Neural cell (in vitro differentiated cells): ENCODE data around the gene PSMB4. TPM values are rescaled to one million over a fixed set of nuclear protein-coding genes. Genes with fewer than 3 reads are reported as not detected.

ENCODE experiments used
- H2AFZ ChIP-seq: fragments of 200-600, 300-800 bp; sonication (generic), shearing (Covaris generic); 2 replicates; pipeline ENCODE4 v1.6.0; 2014; ENCODE audit warnings: low read depth, mild to moderate bottlenecking, antibody characterized with exemption, low read length, moderate library complexity
- H3F3A ChIP-seq: fragments of 200-600 bp; shearing (Covaris generic); 2 replicates; pipeline ENCODE4 v1.6.1; 2016; ENCODE audit warnings: mild to moderate bottlenecking, moderate library complexity, mixed read lengths, antibody characterized with exemption, low read length; ENCODE audit not compliant: insufficient read depth, poor library complexity, severe bottlenecking
- H3K27ac ChIP-seq: fragments of 200-600, 300-800 bp; sonication (generic), shearing (Covaris generic); 2 replicates; pipeline ENCODE4 v1.5.1; 2014; ENCODE audit warnings: mild to moderate bottlenecking, low read length, moderate library complexity
- H3K27me3 ChIP-seq: fragments of 300-800, 200-600 bp; sonication (generic), shearing (Covaris generic); 2 replicates; pipeline ENCODE4 v1.6.0; 2014; ENCODE audit warnings: mild to moderate bottlenecking, low read depth, low read length, moderate library complexity; ENCODE audit not compliant: insufficient read depth
- H3K36me3 ChIP-seq: fragments of 300-800, 200-600 bp; sonication (generic), shearing (Covaris generic); 2 replicates; pipeline ENCODE4 v1.5.1; 2014; ENCODE audit warnings: mild to moderate bottlenecking, antibody characterized with exemption, low read length, moderate library complexity; ENCODE audit not compliant: insufficient read depth
- H3K4me2 ChIP-seq: fragments of 300-800, 200-600 bp; sonication (generic), shearing (Covaris generic); 2 replicates; pipeline ENCODE4 v1.6.0; 2014; ENCODE audit warnings: mild to moderate bottlenecking, low read length
- H3K4me3 ChIP-seq: fragments of 300-800, 200-600 bp; sonication (generic), shearing (Covaris generic); 2 replicates; pipeline ENCODE4 v1.5.1; 2014; ENCODE audit warnings: mild to moderate bottlenecking, low read length, moderate library complexity
- H3K79me2 ChIP-seq: fragments of 200-600 bp; shearing (Covaris generic); replicated peaks from 2 replicates; pipeline ENCODE4 v1.6.0; 2014; ENCODE audit warnings: mild to moderate bottlenecking, low read length, moderate library complexity; ENCODE audit not compliant: insufficient read depth
- H3K9ac ChIP-seq: fragments of 300-800, 200-600 bp; sonication (generic), shearing (Covaris generic); 2 replicates; pipeline ENCODE4 v1.6.1; 2016; ENCODE audit warnings: mild to moderate bottlenecking, low read length, mixed read lengths
- H3K9me2 ChIP-seq: fragments of 200-600 bp; shearing (Covaris generic); 2 replicates; pipeline ENCODE4 v1.6.1; 2016; ENCODE audit warnings: mild to moderate bottlenecking, low read length, mixed read lengths; ENCODE audit not compliant: insufficient read depth
- H3K9me3 ChIP-seq: fragments of 200-600, 300-800 bp; sonication (generic), shearing (Covaris generic); 2 replicates; pipeline ENCODE4 v1.6.1; 2016; ENCODE audit warnings: mild to moderate bottlenecking, mixed run types, low read length, moderate library complexity, mixed read lengths
- H4K20me1 ChIP-seq: fragments of 200-600 bp; shearing (Covaris generic); 2 replicates; pipeline ENCODE4 v1.6.1; 2016; ENCODE audit warnings: mild to moderate bottlenecking, mixed run types; ENCODE audit not compliant: insufficient read depth
- CTCF ChIP-seq: fragments of 450-650 bp; IDR thresholded peaks from 2 replicates; pipeline ENCODE4 v1.5.1; 2014; ENCODE audit warnings: antibody characterized with exemption, mild to moderate bottlenecking, moderate library complexity; ENCODE audit not compliant: poor library complexity, severe bottlenecking
- EP300 ChIP-seq: fragments of 450-650 bp; conservative IDR thresholded peaks from 2 replicates; pipeline ENCODE4 v1.6.1; 2014; ENCODE audit warnings: antibody characterized with exemption, mild to moderate bottlenecking, moderate library complexity; ENCODE audit not compliant: poor library complexity, severe bottlenecking
- MXI1 ChIP-seq: fragments of 450-650 bp; conservative IDR thresholded peaks from 2 replicates; pipeline ENCODE4 v1.6.1; 2014; ENCODE audit warnings: antibody characterized with exemption, mild to moderate bottlenecking; ENCODE audit not compliant: poor library complexity, severe bottlenecking
- POLR2AphosphoS5 ChIP-seq: IDR thresholded peaks from 2 replicates; pipeline ENCODE4 v1.6.1; 2012
- RAD21 ChIP-seq: fragments of 450-650 bp; conservative IDR thresholded peaks from 2 replicates; pipeline ENCODE4 v1.6.1; 2014; ENCODE audit warnings: antibody characterized with exemption, mild to moderate bottlenecking, moderate library complexity
- REST ChIP-seq: IDR thresholded peaks from 2 replicates; pipeline ENCODE4 v1.6.1; 2012; ENCODE audit warnings: borderline replicate concordance
- SMC3 ChIP-seq: fragments of 450-650 bp; conservative IDR thresholded peaks from 2 replicates; pipeline ENCODE4 v1.6.1; 2014; ENCODE audit warnings: antibody characterized with exemption, mild to moderate bottlenecking, moderate library complexity; ENCODE audit not compliant: poor library complexity
- TAF1 ChIP-seq: IDR thresholded peaks from 2 replicates; pipeline ENCODE4 v1.6.1; 2012; ENCODE audit warnings: low read depth
- polyA plus RNA-seq: library from polyadenylated mRNA; depleted of rRNA; stranded (reverse); fragments of >200 nt; gene quantifications from 2 replicates; pipeline ENCODE4 v1.2.3, GENCODE V29; 2014

Gene PSMB4
- polyA plus RNA-seq, 1 donor from 2014 or later = 695 TPM

- H3K79me2 ChIP-seq = no peaks in the 10 kb centered on the region
- no peaks in the 10 kb centered on the region for H4K20me1 ChIP-seq
- H3K9me3 ChIP-seq = no peaks in the 10 kb centered on the region
- no peak for TF ChIP-seq CTCF
- TF ChIP-seq POLR2AphosphoS5 = no peak
- TF ChIP-seq EP300 = no peak
- no peak for TF ChIP-seq TAF1
- TF ChIP-seq MXI1 = no peak
- no peak overlapping the region for H3K4me3 ChIP-seq
- H3K9me2 ChIP-seq = no peaks in the 10 kb centered on the region
- no peak overlapping the region for H3K27ac ChIP-seq
- no peaks in the 10 kb centered on the region for H3K36me3 ChIP-seq
- H3K27me3 ChIP-seq = no peaks in the 10 kb centered on the region
- H3K4me2 ChIP-seq = no peak overlapping the region
- no peak overlapping the region for H2AFZ ChIP-seq
- H3F3A ChIP-seq = no peaks in the 10 kb centered on the region
- no peak overlapping the region for H3K9ac ChIP-seq
These were observed 29.0 kb upstream of the PSMB4 start for GRCh38 chr1:151370211-151370911.

GRCh38 chr1:151371370-151372057, 27.9 kb upstream of the PSMB4 start:
- Histone ChIP-seq H3K9ac (no peak overlapping the region), H3K79me2 (no peaks in the 10 kb centered on the region), H3F3A (no peaks in the 10 kb centered on the region), H3K27ac (no peak overlapping the region), H2AFZ (no peak overlapping the region), H3K9me3 (no peaks in the 10 kb centered on the region), H3K27me3 (no peaks in the 10 kb centered on the region), H3K36me3 (no peaks in the 10 kb centered on the region), H3K4me3 (no peak overlapping the region), H4K20me1 (no peaks in the 10 kb centered on the region), H3K4me2 (no peak overlapping the region), H3K9me2 (no peaks in the 10 kb centered on the region)
- no peak for TF ChIP-seq RAD21
- TF ChIP-seq TAF1 = no peak
- no peak for TF ChIP-seq SMC3
- no peak for TF ChIP-seq CTCF
- no peak for TF ChIP-seq POLR2AphosphoS5
- no peak for TF ChIP-seq MXI1
- no peak for TF ChIP-seq REST
- TF ChIP-seq EP300 = no peak
